HepG2 (cell line): ENCODE results near the gene THEM5. TPM values are rescaled to one million over a fixed set of nuclear protein-coding genes. Genes with fewer than 3 reads are reported as not detected.

Experiments
- ATAC-seq: fragments of 200-7000 bp; cut with Tn5 transposase; 3 replicates; pipeline ENCODE4 v1.9.1; 2020; ENCODE audit warnings: mild to moderate bottlenecking, moderate library complexity
- BruUV-seq: library from RNA; stranded (reverse); fragments of 400-500 nt; replicated peaks from 2 replicates; lab custom pipeline; 2021; lab: Mats Ljungman, UMichigan
- CTCF ChIA-PET: fragments of 300-600 bp; formaldehyde crosslinking; extraction: SDS; loops from one replicate; lab custom pipeline; 2021; ENCODE audit warnings: low total read pairs, inconsistent platforms, low intra/inter-chr PET ratio; lab: Yijun Ruan, JAX
- POLR2A ChIA-PET: fragments of 350-600 bp; sonication (Branson Sonifier 250); formaldehyde crosslinking; loops from one replicate; lab custom pipeline; 2020; ENCODE audit warnings: antibody characterized with exemption, inconsistent platforms; lab: Yijun Ruan, JAX
- DNase-seq: peaks from one replicate; pipeline ENCODE4 v3.0.0-alpha.2; 2015; ENCODE audit warnings: low spot score
- FAIRE-seq: peaks from 3 replicates; lab custom pipeline; 2011; peaks lifted over from hg19 to GRCh38; lab: Jason Lieb, UNC
- H2AFZ ChIP-seq: one replicate; pipeline ENCODE4 v1.6.1; 2011; ENCODE audit warnings: low read length, inconsistent platforms
- H3K27ac ChIP-seq: fragments of 300-600 bp; 3 replicates; pipeline ENCODE4 v1.8.0; 2011; ENCODE audit warnings: mixed run types, mild to moderate bottlenecking, mixed read lengths, low read length, inconsistent platforms; ENCODE audit not compliant: insufficient read depth; ENCODE audit errors: extremely low read length
- H3K27me3 ChIP-seq, 2 experiments: fragments of 200-600 bp in 1 of 2; 2 replicates in 1 of 2; 3 replicates in 1 of 2; pipeline versions ENCODE4 v1.6.0 to v1.8.0; 2011; ENCODE audit warnings: low read length in 2 of 2, mild to moderate bottlenecking in 2 of 2, moderate library complexity in 2 of 2, inconsistent platforms in 1 of 2; ENCODE audit not compliant: insufficient read depth in 2 of 2, control insufficient read depth in 1 of 2
- H3K36me3 ChIP-seq, 2 experiments: fragments of 200-600 bp in 1 of 2; replicated peaks in 1 of 2; 2 replicates in 1 of 2; 3 replicates in 1 of 2; pipeline versions ENCODE4 v1.5.1 to v1.8.0; 2011; ENCODE audit warnings: low read length in 2 of 2, inconsistent platforms in 1 of 2; ENCODE audit not compliant: insufficient read depth in 2 of 2, control insufficient read depth in 1 of 2
- H3K4me1 ChIP-seq: 2 replicates; pipeline ENCODE4 v1.5.1; 2012; ENCODE audit warnings: low read length, inconsistent platforms; ENCODE audit not compliant: insufficient read depth
- H3K4me2 ChIP-seq: 2 replicates; pipeline ENCODE4 v1.6.0; 2011; ENCODE audit warnings: low read depth, low read length, inconsistent platforms
- H3K4me3 ChIP-seq, 3 experiments: fragments of 200-600 bp in 1 of 3; sonication (generic), shearing (Covaris generic) in 1 of 3; replicated peaks in 1 of 3; 2 replicates each; pipeline ENCODE4 v1.5.1; 2011 to 2016; ENCODE audit warnings: low read length in 3 of 3, inconsistent platforms in 2 of 3, low read depth in 2 of 3, mild to moderate bottlenecking in 2 of 3, control low read depth in 1 of 3, mixed read lengths in 1 of 3; ENCODE audit not compliant: insufficient read depth in 1 of 3
- H3K79me2 ChIP-seq: one replicate; pipeline ENCODE4 v1.6.1; 2011; ENCODE audit warnings: low read length, inconsistent platforms; ENCODE audit not compliant: insufficient read depth
- H3K9ac ChIP-seq: 2 replicates; pipeline ENCODE4 v1.6.0; 2011; ENCODE audit warnings: mild to moderate bottlenecking, low read depth, low read length, inconsistent platforms; ENCODE audit not compliant: insufficient read depth
- H3K9me3 ChIP-seq: 2 replicates; pipeline ENCODE4 v1.5.1; 2012; ENCODE audit warnings: mild to moderate bottlenecking, low read length
- H4K20me1 ChIP-seq: 2 replicates; pipeline ENCODE4 v1.6.0; 2011; ENCODE audit warnings: inconsistent platforms, mild to moderate bottlenecking, low read length, moderate library complexity; ENCODE audit not compliant: insufficient read depth
- IRF2 ChIP-seq: IDR thresholded peaks from 2 replicates; pipeline ENCODE4 v1.6.1; 2018; ENCODE audit warnings: missing genetic modification reagents, missing compliant biosample characterization
- NAIF1 ChIP-seq: sonication (generic); formaldehyde crosslinking; IDR thresholded peaks from 2 replicates; pipeline ENCODE4 v1.5.0; 2020; ENCODE audit warnings: mild to moderate bottlenecking, missing genetic modification reagents, borderline replicate concordance
- RBAK ChIP-seq: sonication (generic); formaldehyde crosslinking; IDR thresholded peaks from 2 replicates; pipeline ENCODE4 v1.5.1; 2020; ENCODE audit warnings: mild to moderate bottlenecking, missing genetic modification reagents
- RXRB ChIP-seq: IDR thresholded peaks from 2 replicates; pipeline ENCODE4 v1.6.1; 2016; ENCODE audit warnings: borderline replicate concordance, missing genetic modification reagents, missing compliant biosample characterization
- SNRNP70 ChIP-seq: fragments of 200-400 bp; formaldehyde crosslinking; IDR thresholded peaks from 2 replicates; pipeline ENCODE4 v1.6.1; 2017; ENCODE audit warnings: mild to moderate bottlenecking, low read depth, low read length, moderate library complexity
- THYN1 ChIP-seq: sonication (generic); formaldehyde crosslinking; IDR thresholded peaks from 2 replicates; pipeline ENCODE4 v1.8.1; 2023; ENCODE audit warnings: low read depth, mild to moderate bottlenecking, moderate library complexity, missing genetic modification reagents, borderline replicate concordance
- TRIM24 ChIP-seq: sonication (generic); formaldehyde crosslinking; IDR thresholded peaks from 2 replicates; pipeline ENCODE4 v1.8.0; 2022; ENCODE audit warnings: mild to moderate bottlenecking, missing genetic modification reagents
- ZBTB1 ChIP-seq: sonication (generic); formaldehyde crosslinking; IDR thresholded peaks from 2 replicates; pipeline ENCODE4 v1.4.0; 2020; ENCODE audit warnings: missing genetic modification reagents, borderline replicate concordance
- ZBTB7A ChIP-seq: sonication (generic); formaldehyde crosslinking; IDR thresholded peaks from 2 replicates; pipeline ENCODE4 v1.8.0; 2022; ENCODE audit warnings: mild to moderate bottlenecking, missing genetic modification reagents
- ZNF251 ChIP-seq: sonication (generic); formaldehyde crosslinking; IDR thresholded peaks from 2 replicates; pipeline ENCODE4 v1.9.0; 2021; ENCODE audit warnings: mild to moderate bottlenecking, missing genetic modification reagents
- ZNF557 ChIP-seq: sonication (generic); formaldehyde crosslinking; IDR thresholded peaks from 2 replicates; pipeline ENCODE4 v1.4.0; 2020; ENCODE audit warnings: missing genetic modification reagents
- ZNF619 ChIP-seq: sonication (generic); formaldehyde crosslinking; IDR thresholded peaks from 2 replicates; pipeline ENCODE4 v1.4.0; 2020; ENCODE audit warnings: mild to moderate bottlenecking, missing genetic modification reagents
- ZNF75D ChIP-seq: sonication (generic); formaldehyde crosslinking; IDR thresholded peaks from 2 replicates; pipeline ENCODE4 v1.8.1; 2023; ENCODE audit warnings: missing genetic modification reagents, mild to moderate bottlenecking, borderline replicate concordance
- WGBS: methylation state at CpG from one replicate; pipeline ENCODE4 v1.1.6; 2017; ENCODE audit warnings: low lambda C conversion rate; 5-methylcytosine and 5-hydroxymethylcytosine counted together
- in situ Hi-C: cut with HindIII; loops from 2 replicates; pipeline ENCODE4 v1.10.0; 2017; ENCODE audit warnings: low pct_unique_long_range_greater_than_20kb; ENCODE audit not compliant: extremely low pct_ligation_motif_present
- intact Hi-C: fragments of 100-400 bp; cut with micrococcal nuclease; formaldehyde crosslinking; loops from one replicate; pipeline ENCODE4 v1.10.0; 2022; ENCODE audit not compliant: unreplicated experiment
- polyA plus RNA-seq, 8 experiments: library from polyadenylated mRNA; depleted of rRNA in 3 of 8; stranded (reverse) in 7 of 8; unstranded in 1 of 8; fragments of >200 nt; fragmentation: Illumina TruSeq in 4 of 8; extraction: Trizol in 4 of 8; gene quantifications; 2 replicates each; pipeline versions ENCODE4 v1.2.1 to v1.2.3, GENCODE V29; 2011 to 2016; ENCODE audit warnings: low read depth in 4 of 8, missing spikeins in 1 of 8, mixed read lengths in 1 of 8; ENCODE audit not compliant: insufficient read depth in 1 of 8
- total RNA-seq, 5 experiments: library from RNA; depleted of rRNA; stranded (reverse); fragments of >200 nt; fragmentation: Illumina TruSeq; extraction: Trizol; gene quantifications; 2 replicates each; pipeline ENCODE4 v1.2.3, GENCODE V29; 2016; ENCODE audit warnings: low read depth in 1 of 5
- TF ChIP-seq, protein P1 (sequence below): sonication (generic); formaldehyde crosslinking; IDR thresholded peaks from 2 replicates; pipeline ENCODE4 v1.4.0; 2020; ENCODE audit warnings: mild to moderate bottlenecking, missing genetic modification reagents
- TF ChIP-seq, protein P2 (sequence below): sonication (generic); formaldehyde crosslinking; IDR thresholded peaks from 2 replicates; pipeline ENCODE4 v1.8.0; 2022; ENCODE audit warnings: mild to moderate bottlenecking, missing genetic modification reagents, moderate library complexity

THEM5 gene
- total and polyA plus RNA-seq, 2 of the 13 experiments (the other 11 are each of a cell fraction or from before 2014, with no cell fraction given), result not detected

DNA sequence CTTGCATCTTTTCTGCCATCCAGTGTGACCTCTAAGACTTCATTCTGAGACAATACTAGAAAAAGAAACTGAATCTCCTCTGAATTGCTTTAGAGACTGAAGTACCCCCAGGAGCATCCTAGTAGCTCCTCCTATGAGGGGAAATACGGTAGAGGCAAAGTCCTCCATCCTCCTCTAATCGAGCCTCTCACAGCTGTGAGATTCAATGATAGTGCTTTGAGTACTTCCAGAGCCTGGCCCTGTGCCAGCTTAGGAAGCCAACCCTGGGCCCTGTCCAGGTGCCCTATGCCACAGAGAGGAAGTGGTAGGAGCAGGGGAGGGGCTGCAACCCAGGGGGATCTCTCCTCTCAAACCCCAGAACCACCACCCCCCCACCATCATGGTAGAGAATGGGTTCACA, 32.6 kb downstream of the THEM5 start:
- Histone ChIP-seq H3K4me2 (no peak overlapping the region), H3K4me1 (no peaks in the 10 kb centered on the region), H3K79me2 (no peaks in the 10 kb centered on the region), H3K36me3 (no peaks in the 10 kb centered on the region), H3K9me3 (no peaks in the 10 kb centered on the region), H4K20me1 (no peaks in the 10 kb centered on the region), H2AFZ (no peak overlapping the region), H3K4me3 (no peak overlapping the region), H3K27me3 (no peaks in the 10 kb centered on the region), H3K9ac (no peak overlapping the region), H3K27ac (no peak overlapping the region)
- intact Hi-C loops (no loop called here), in situ Hi-C loops (no loop called here)
- ATAC-seq (no peak), FAIRE-seq (no peak), DNase-seq (no peak)
- CTCF ChIA-PET, result no interaction called here
- POLR2A ChIA-PET, result no interaction called here
- 79% methylated on average over 2 of the region's 2 CpGs for WGBS
- no TSS peak for BruUV-seq
- TF ChIP-seq ZNF251 (CRISPR knock-in tag) (no peak), ZNF75D (no peak), RBAK (CRISPR knock-in tag) (no peak), TRIM24 (CRISPR knock-in tag) (no peak), NAIF1 (CRISPR knock-in tag) (no peak), SNRNP70 (no peak), ZBTB1 (CRISPR knock-in tag) (no peak), IRF2 (CRISPR knock-in tag) (no peak), ZBTB7A (no peak), THYN1 (CRISPR knock-in tag) (no peak), ZNF619 (no peak), ZNF557 (CRISPR knock-in tag) (no peak), RXRB (no peak)
- TF ChIP-seq, protein P1, sequence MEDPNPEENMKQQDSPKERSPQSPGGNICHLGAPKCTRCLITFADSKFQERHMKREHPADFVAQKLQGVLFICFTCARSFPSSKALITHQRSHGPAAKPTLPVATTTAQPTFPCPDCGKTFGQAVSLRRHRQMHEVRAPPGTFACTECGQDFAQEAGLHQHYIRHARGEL (CRISPR knock-in tag), result no peak
- TF ChIP-seq, protein P2, sequence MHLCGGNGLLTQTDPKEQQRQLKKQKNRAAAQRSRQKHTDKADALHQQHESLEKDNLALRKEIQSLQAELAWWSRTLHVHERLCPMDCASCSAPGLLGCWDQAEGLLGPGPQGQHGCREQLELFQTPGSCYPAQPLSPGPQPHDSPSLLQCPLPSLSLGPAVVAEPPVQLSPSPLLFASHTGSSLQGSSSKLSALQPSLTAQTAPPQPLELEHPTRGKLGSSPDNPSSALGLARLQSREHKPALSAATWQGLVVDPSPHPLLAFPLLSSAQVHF (CRISPR knock-in tag), result no peak
